Activated naive CD4-positive, alpha-beta T cell (primary cell): ENCODE results near the gene RFX8.
"Not testable (repeated sequence)": the region's sequence is repeated elsewhere in the genome, so short reads cannot be mapped to it uniquely, and the experiment has no call there.

Experiments used
- DNase-seq, 4 experiments: peaks; one replicate each; lab custom pipeline; 2025; lab: John Stamatoyannopoulos, UW

The RFX8 gene

GRCh38 chr2:101474731-101475384, at the start of gene RFX8:
RFX8 (minus strand) TSS chr2:101475112; CDS start chr2:101466848, 8,264 bp downstream.
- DNase-seq = peak in 2 of 4 experiments; percentile 13 to 15

GRCh38 chr2:101521487-101521886, 46.6 kb upstream of the RFX8 start:
- no peak for DNase-seq

GRCh38 chr2:101520246-101520645, 45.3 kb upstream of the RFX8 start:
- DNase-seq = no peak

- DNase-seq = no peak
Measured at GRCh38 chr2:101518578-101519492, 43.9 kb upstream of the RFX8 start.

- DNase-seq = no peak
Measured at GRCh38 chr2:101517758-101518271, 42.9 kb upstream of the RFX8 start.

GRCh38 chr2:101516823-101517690, 42.1 kb upstream of the RFX8 start:
- DNase-seq = no peak

- DNase-seq = no peak
Measured at GRCh38 chr2:101516349-101516748, 41.4 kb upstream of the RFX8 start.

GRCh38 chr2:101515477-101515876, 40.6 kb upstream of the RFX8 start:
- no peak for DNase-seq

- DNase-seq = no peak
Measured at GRCh38 chr2:101512993-101513392, 38.1 kb upstream of the RFX8 start.

GRCh38 chr2:101511381-101511780, 36.5 kb upstream of the RFX8 start:
- no peak for DNase-seq

- no peak for DNase-seq
Measured at GRCh38 chr2:101509499-101510284, 34.8 kb upstream of the RFX8 start.

- no peak for DNase-seq
Measured at GRCh38 chr2:101508636-101509035, 33.7 kb upstream of the RFX8 start.

- not testable (repeated sequence) for DNase-seq
Measured at GRCh38 chr2:101505276-101505675, 30.4 kb upstream of the RFX8 start.

GRCh38 chr2:101504744-101505143, 29.8 kb upstream of the RFX8 start:
- DNase-seq = not testable (repeated sequence)

GRCh38 chr2:101502095-101502494, 27.2 kb upstream of the RFX8 start:
- DNase-seq = no peak

GRCh38 chr2:101501443-101501842, 26.5 kb upstream of the RFX8 start:
- no peak for DNase-seq

- no peak for DNase-seq
Measured at GRCh38 chr2:101500860-101501259, 25.9 kb upstream of the RFX8 start.

- no peak for DNase-seq
Measured at GRCh38 chr2:101500180-101500579, 25.3 kb upstream of the RFX8 start.

- no peak for DNase-seq
Measured at GRCh38 chr2:101496279-101496678, 21.4 kb upstream of the RFX8 start.

- no peak for DNase-seq
Measured at GRCh38 chr2:101492936-101493473, 18.1 kb upstream of the RFX8 start.

- DNase-seq = no peak
Measured at GRCh38 chr2:101486994-101487393, 12.1 kb upstream of the RFX8 start.
